Pulmonary artery endothelial cell (primary cell): Measurements from ENCODE around the gene CYGB. TPM values are rescaled to one million over a fixed set of nuclear protein-coding genes. Genes with fewer than 3 reads are reported as not detected.

ENCODE experiments used
- DNase-seq: peaks from one replicate; pipeline ENCODE4 v3.0.0-alpha.2; 2011; ENCODE audit warnings: low read depth, low spot score
- total RNA-seq: library from RNA; depleted of rRNA; stranded (reverse); fragments of >200 nt; gene quantifications from 2 replicates; pipeline ENCODE4 v1.2.3, GENCODE V29; 2014

CYGB gene
- total RNA-seq, 1 donor from 2014 or later, result 0.40 TPM

GRCh38 chr17:76550712-76551615 is 13.5 kb upstream of the CYGB start:
- DNase-seq, result no peak

- DNase-seq, result no peak
These were observed 12.0 kb upstream of the CYGB start for GRCh38 chr17:76549539-76549938.

GRCh38 chr17:76549215-76549518 is 11.7 kb upstream of the CYGB start:
- no peak for DNase-seq

GRCh38 chr17:76548378-76549214 is 11.1 kb upstream of the CYGB start:
- DNase-seq, result no peak

GRCh38 chr17:76547642-76548202 is 10.2 kb upstream of the CYGB start:
- DNase-seq, result no peak

GRCh38 chr17:76547183-76547641 is 9.7 kb upstream of the CYGB start:
- DNase-seq, result no peak

GRCh38 chr17:76546556-76547182 is 9.2 kb upstream of the CYGB start:
- DNase-seq, result no peak

- no peak for DNase-seq
These were observed 8.5 kb upstream of the CYGB start for GRCh38 chr17:76545918-76546555.

- DNase-seq, result no peak
These were observed 7.2 kb upstream of the CYGB start for GRCh38 chr17:76544546-76545365.

- DNase-seq, result no peak
These were observed 6.5 kb upstream of the CYGB start for GRCh38 chr17:76543826-76544545.

GRCh38 chr17:76543482-76543825 is 5.9 kb upstream of the CYGB start:
- no peak for DNase-seq

- no peak for DNase-seq
These were observed 5.5 kb upstream of the CYGB start for GRCh38 chr17:76542984-76543383.

- DNase-seq, result no peak
These were observed 5.1 kb upstream of the CYGB start for GRCh38 chr17:76542566-76542971.

GRCh38 chr17:76541739-76542454 is 4.4 kb upstream of the CYGB start:
- no peak for DNase-seq

- DNase-seq, result peak; percentile 74
These were observed 3.1 kb upstream of the CYGB start for GRCh38 chr17:76540381-76541300.

- DNase-seq, result no peak
These were observed 2.2 kb upstream of the CYGB start, which contains the start of gene PRCD for GRCh38 chr17:76539631-76540271. Gene PRCD, plus strand, starts transcription at chr17:76540044. Its CDS starts 98 bp downstream, at chr17:76540142.

GRCh38 chr17:76538941-76539570 is 1.5 kb upstream of the CYGB start:
- no peak for DNase-seq
